ENCODE measurements around the gene SBF2. TPM values are rescaled to one million over a fixed set of nuclear protein-coding genes. Genes with fewer than 3 reads are reported as not detected.

SBF2 gene
- polyA plus RNA-seq, 1 donor from 2014 or later: 53.4 TPM

- H3K79me2 ChIP-seq (replicated peaks; ENCODE audit: insufficient read depth, low read length): no peaks in the 10 kb centered on the region
- no peaks in the 10 kb centered on the region for H3K9me3 ChIP-seq (ENCODE audit: low read length)
- no peaks in the 10 kb centered on the region for H3K36me3 ChIP-seq (ENCODE audit: insufficient read depth, low read length)
- H3K4me3 ChIP-seq (ENCODE audit: low read length): no peak overlapping the region
- H4K20me1 ChIP-seq (ENCODE audit: insufficient read depth): no peaks in the 10 kb centered on the region
- no peaks in the 10 kb centered on the region for H3K9me2 ChIP-seq (ENCODE audit: insufficient read depth, low read length)
- no peaks in the 10 kb centered on the region for H3K27me3 ChIP-seq (ENCODE audit: insufficient read depth, low read depth, low read length)
- no peak for TF ChIP-seq EZH2 (IDR thresholded peaks at IDR 0.05; ENCODE audit: borderline replicate concordance, insufficient read depth, low read length, poor library complexity, severe bottlenecking)
- H3K27ac ChIP-seq (ENCODE audit: low read length): no peak overlapping the region
- no peak overlapping the region for H2AFZ ChIP-seq (ENCODE audit: low read depth, low read length)
- H3F3A ChIP-seq (ENCODE audit: insufficient read depth, low read length, poor library complexity, severe bottlenecking): no peaks in the 10 kb centered on the region
- H3K4me2 ChIP-seq (ENCODE audit: low read length): no peak overlapping the region
- no peak overlapping the region for H3K9ac ChIP-seq (ENCODE audit: low read length)
These were observed 522.9 kb downstream of the SBF2 start for GRCh38 chr11:9771071-9771511.

GRCh38 chr11:9769621-9770020, 524.4 kb downstream of the SBF2 start:
- no peak overlapping the region for H2AFZ ChIP-seq (ENCODE audit: low read depth, low read length)
- H3K9ac ChIP-seq (ENCODE audit: low read length): no peak overlapping the region
- H4K20me1 ChIP-seq (ENCODE audit: insufficient read depth): no peaks in the 10 kb centered on the region
- H3F3A ChIP-seq (ENCODE audit: insufficient read depth, low read length, poor library complexity, severe bottlenecking): no peaks in the 10 kb centered on the region
- no peaks in the 10 kb centered on the region for H3K9me2 ChIP-seq (ENCODE audit: insufficient read depth, low read length)
- no peaks in the 10 kb centered on the region for H3K79me2 ChIP-seq (replicated peaks; ENCODE audit: insufficient read depth, low read length)
- no peak overlapping the region for H3K27ac ChIP-seq (ENCODE audit: low read length)
- H3K9me3 ChIP-seq (ENCODE audit: low read length): no peaks in the 10 kb centered on the region
- no peaks in the 10 kb centered on the region for H3K27me3 ChIP-seq (ENCODE audit: insufficient read depth, low read depth, low read length)
- H3K4me3 ChIP-seq (ENCODE audit: low read length): no peak overlapping the region
- no peaks in the 10 kb centered on the region for H3K36me3 ChIP-seq (ENCODE audit: insufficient read depth, low read length)
- TF ChIP-seq EZH2 (IDR thresholded peaks at IDR 0.05; ENCODE audit: borderline replicate concordance, insufficient read depth, low read length, poor library complexity, severe bottlenecking) (no peak), EP300 (conservative IDR thresholded peaks at IDR 0.05; ENCODE audit: poor library complexity, severe bottlenecking) (no peak), SMC3 (conservative IDR thresholded peaks at IDR 0.05; ENCODE audit: poor library complexity) (no peak), MXI1 (conservative IDR thresholded peaks at IDR 0.05; ENCODE audit: poor library complexity, severe bottlenecking) (no peak), RAD21 (conservative IDR thresholded peaks at IDR 0.05) (no peak), POLR2AphosphoS5 (IDR thresholded peaks at IDR 0.05) (no peak), CTCF (IDR thresholded peaks at IDR 0.05; ENCODE audit: poor library complexity, severe bottlenecking) (no peak), TAF1 (IDR thresholded peaks at IDR 0.05; ENCODE audit: low read depth) (no peak), REST (IDR thresholded peaks at IDR 0.05; ENCODE audit: borderline replicate concordance) (no peak)
- no peak overlapping the region for H3K4me2 ChIP-seq (ENCODE audit: low read length)
